ENCODE results near the gene NRG4.

- TF ChIP-seq CTCF (IDR thresholded peaks at IDR 0.05; ENCODE audit: low read length) (no peak), EZH2 (IDR thresholded peaks at IDR 0.05; ENCODE audit: borderline replicate concordance, low read length) (no peak)
These were observed 69.0 kb downstream of the NRG4 start for GRCh38 chr15:75943246-75943645.

Data from OCI-LY1 (cell line).